ENCODE data around the gene KPNA1.

GRCh38 chr3:122415762-122416654, 98.7 kb downstream of the KPNA1 start, which contains the start of gene WDR5B:
- TF ChIP-seq CTCF (conservative IDR thresholded peaks at IDR 0.05; ENCODE audit: low read depth, low read length) (no peak), EZH2 (IDR thresholded peaks at IDR 0.05; ENCODE audit: low read length, unreplicated experiment) (no peak)

All from PC-3 (cell line).